A549 treated with DMSO at 1 μM for 4 hours (cell line): ENCODE measurements around the gene GRID2. TPM values are rescaled to one million over a fixed set of nuclear protein-coding genes. Genes with fewer than 3 reads are reported as not detected.

Experiments
- total RNA-seq: library from RNA; stranded (reverse); fragments of 200-300 nt; extraction: Qiagen RNA extraction; gene quantifications from 5 replicates; pipeline ENCODE4 v1.2.3, GENCODE V29; 2022; ENCODE audit warnings: low read depth

GRID2 gene
- total RNA-seq = not detected in 5 replicates

DNA sequence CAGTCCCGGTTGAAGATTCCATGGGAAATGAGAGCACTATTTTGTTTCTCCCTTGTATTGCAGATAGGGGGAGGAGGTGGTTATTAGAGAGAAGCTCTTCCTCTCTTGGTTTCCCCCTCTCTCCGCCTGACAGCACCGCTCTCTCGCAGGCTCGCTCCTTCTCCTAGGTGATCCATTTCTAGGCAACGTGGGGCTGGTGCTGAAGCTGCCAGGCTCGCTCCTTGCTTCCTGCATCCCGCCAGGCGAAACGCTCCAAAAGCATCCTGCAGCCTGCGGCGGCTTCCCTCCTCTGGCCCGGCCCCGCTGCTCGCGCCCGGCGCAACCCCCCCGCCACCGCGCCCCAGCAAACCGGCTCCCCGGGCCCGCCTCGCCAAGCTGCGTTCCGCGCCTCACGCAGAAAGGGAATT lies at the start of gene GRID2:
Gene GRID2 (plus strand): TSS at position 346 of the 407 bp plus-strand sequence.

